Erythroblast (primary cell): ENCODE measurements around the gene TTLL8.

Experiments used
- GATA1 ChIP-seq: IDR thresholded peaks from 2 replicates; pipeline ENCODE4 v1.6.1; 2011; ENCODE audit warnings: low read depth, mild to moderate bottlenecking, control low read depth, low read length, moderate library complexity
- POLR2A ChIP-seq: IDR thresholded peaks from 2 replicates; pipeline ENCODE4 v1.6.1; 2011; ENCODE audit warnings: mild to moderate bottlenecking, low read length

- no peak for TF ChIP-seq POLR2A
- no peak for TF ChIP-seq GATA1
Observed at GRCh38 chr22:49999063-49999945, 58.8 kb downstream of the TTLL8 start.
